Neural crest cell (in vitro differentiated cells): ENCODE data around the gene SMIM26. TPM values are rescaled to one million over a fixed set of nuclear protein-coding genes. Genes with fewer than 3 reads are reported as not detected.
A peak's percentile ranks its signal among the peaks of the same experiment; 100 is the strongest.

Experiments used
- DNase-seq: peaks from one replicate; pipeline ENCODE4 v3.0.0; 2021; ENCODE audit warnings: low read depth, mixed read lengths, low spot score
- H3K27ac Mint-ChIP-seq: one replicate; pipeline ENCODE4 v1.8.0; 2021; ENCODE audit warnings: mild to moderate bottlenecking, mixed read lengths; ENCODE audit not compliant: unreplicated experiment
- H3K27me3 Mint-ChIP-seq: 2 replicates; pipeline ENCODE4 v1.8.0; 2021; ENCODE audit warnings: low read depth, mild to moderate bottlenecking, mixed read lengths
- H3K36me3 Mint-ChIP-seq: 2 replicates; pipeline ENCODE4 v1.8.0; 2021; ENCODE audit warnings: low read depth, mild to moderate bottlenecking, mixed read lengths
- H3K4me1 Mint-ChIP-seq: 2 replicates; pipeline ENCODE4 v1.8.0; 2021; ENCODE audit warnings: mixed read lengths
- H3K4me3 Mint-ChIP-seq: one replicate; pipeline ENCODE4 v1.8.0; 2021; ENCODE audit warnings: mild to moderate bottlenecking, mixed read lengths
- H3K9me3 Mint-ChIP-seq: 2 replicates; pipeline ENCODE4 v1.8.0; 2021; ENCODE audit warnings: mixed read lengths
- CTCF ChIP-seq: fragments of 200-600 bp; sonication (generic); conservative IDR thresholded peaks from 2 replicates; pipeline ENCODE4 v1.5.0; 2021; ENCODE audit warnings: antibody characterized with exemption, mild to moderate bottlenecking
- total RNA-seq: library from RNA; stranded (reverse); gene quantifications from 2 replicates; pipeline ENCODE4 v1.2.1, GENCODE V29; 2021

Gene SMIM26
- total RNA-seq, 1 donor from 2014 or later = 65.4 TPM

DNA sequence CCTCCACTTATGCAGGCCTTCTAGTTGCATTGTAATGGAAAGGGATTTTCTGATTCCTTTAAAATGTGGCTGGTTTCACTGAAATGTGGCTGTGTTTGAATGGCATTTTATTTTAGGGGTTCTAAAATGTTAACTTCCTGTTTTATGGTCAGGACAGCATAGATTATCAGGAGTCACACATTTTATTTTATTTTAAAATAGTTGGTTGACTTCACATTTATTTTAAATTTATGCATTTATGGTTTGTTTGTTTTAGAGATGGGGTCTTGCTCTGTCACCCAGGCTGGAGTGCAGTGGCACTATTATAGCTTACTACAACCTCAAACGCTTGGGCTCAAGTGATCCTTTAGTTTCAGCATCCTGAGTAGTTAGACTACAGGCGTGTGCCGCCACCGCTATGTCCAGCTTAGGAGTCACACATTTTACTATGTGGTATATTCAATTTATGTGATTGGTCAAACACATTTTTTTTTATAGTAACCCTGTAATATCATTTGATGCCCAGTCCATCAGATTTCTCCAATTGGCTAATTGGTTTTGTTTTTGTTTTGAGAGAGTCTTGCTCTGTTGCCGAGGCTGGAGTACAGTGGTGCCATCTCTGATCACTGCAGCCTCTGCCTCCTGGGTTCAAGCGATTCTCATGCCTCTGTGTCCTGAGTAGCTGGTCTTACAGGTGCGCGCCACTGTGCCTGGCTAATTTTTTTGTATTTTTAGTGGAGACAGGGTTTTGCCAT is 22.9 kb downstream of the SMIM26 start:
- Mint-ChIP-seq H3K4me1 (peaks cover 27% of the 10 kb centered on the region), H3K36me3 (peaks cover 2% of the 10 kb centered on the region), H3K27me3 (no peaks in the 10 kb centered on the region), H3K9me3 (peaks cover 2% of the 10 kb centered on the region), H3K27ac (no peak overlapping the region), H3K4me3 (peak overlapping the region; percentile 86)
- no peak for TF ChIP-seq CTCF
- no peak for DNase-seq

DNA sequence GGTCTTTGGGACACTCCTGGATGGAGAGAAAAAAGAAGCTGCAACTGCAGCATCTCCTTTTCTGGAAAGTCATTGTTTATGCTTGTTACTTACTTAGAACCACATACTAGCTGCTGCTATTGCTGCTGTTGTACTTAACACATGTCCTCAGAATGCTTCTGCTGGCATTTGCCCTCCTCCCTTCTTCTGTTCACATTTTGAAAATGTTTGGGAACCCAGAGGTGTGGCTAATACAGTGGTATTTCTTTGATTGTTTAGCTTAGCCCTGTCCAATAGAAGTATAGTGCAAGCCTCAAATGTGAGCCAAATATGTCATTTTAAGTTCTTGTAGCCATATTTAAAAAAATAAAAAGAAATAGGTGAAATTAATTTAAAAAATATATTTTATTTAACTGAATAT is 29.0 kb downstream of the SMIM26 start:
- peaks cover 6% of the 10 kb centered on the region for H3K9me3 Mint-ChIP-seq

DNA sequence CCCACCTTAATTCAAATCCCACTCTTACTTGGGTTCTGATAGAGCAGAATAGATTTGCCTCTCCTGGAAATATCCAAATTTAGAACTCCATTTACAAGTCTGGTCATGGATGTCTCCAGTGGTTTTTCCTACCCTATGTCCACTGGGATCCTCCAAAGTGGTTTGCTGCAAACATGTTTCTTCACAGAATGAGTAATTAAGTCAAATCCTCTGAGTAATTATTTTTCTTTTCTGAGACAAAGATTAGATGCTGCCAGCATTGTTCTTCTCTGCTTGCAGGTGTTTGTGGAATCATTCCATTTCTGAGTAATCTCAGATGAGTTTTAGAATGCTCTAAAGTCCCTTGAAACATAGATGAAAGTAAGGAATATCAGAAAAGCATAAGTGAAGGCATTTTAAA is 42.5 kb downstream of the SMIM26 start:
- DNase-seq = no peak
- H3K36me3 Mint-ChIP-seq = no peaks in the 10 kb centered on the region
- no peaks in the 10 kb centered on the region for H3K27me3 Mint-ChIP-seq
- H3K9me3 Mint-ChIP-seq = no peaks in the 10 kb centered on the region
- no peak for TF ChIP-seq CTCF
- no peak overlapping the region for H3K27ac Mint-ChIP-seq
- no peak overlapping the region for H3K4me3 Mint-ChIP-seq
- H3K4me1 Mint-ChIP-seq = no peaks in the 10 kb centered on the region

More for the DNA sequence above, 29.0 kb downstream of the SMIM26 start:
- no peak for DNase-seq
- Mint-ChIP-seq H3K4me1 (no peaks in the 10 kb centered on the region), H3K27ac (no peak overlapping the region), H3K27me3 (no peaks in the 10 kb centered on the region), H3K4me3 (no peak overlapping the region), H3K36me3 (peaks cover 15% of the 10 kb centered on the region)
- TF ChIP-seq CTCF = no peak

- no peak for TF ChIP-seq CTCF
- Mint-ChIP-seq H3K4me3 (no peak overlapping the region), H3K9me3 (no peaks in the 10 kb centered on the region), H3K36me3 (peaks cover 4% of the 10 kb centered on the region), H3K27ac (no peak overlapping the region), H3K27me3 (no peaks in the 10 kb centered on the region), H3K4me1 (no peaks in the 10 kb centered on the region)
- no peak for DNase-seq
Observed at GRCh38 chr20:18611492-18611891, 44.3 kb downstream of the SMIM26 start.

DNA sequence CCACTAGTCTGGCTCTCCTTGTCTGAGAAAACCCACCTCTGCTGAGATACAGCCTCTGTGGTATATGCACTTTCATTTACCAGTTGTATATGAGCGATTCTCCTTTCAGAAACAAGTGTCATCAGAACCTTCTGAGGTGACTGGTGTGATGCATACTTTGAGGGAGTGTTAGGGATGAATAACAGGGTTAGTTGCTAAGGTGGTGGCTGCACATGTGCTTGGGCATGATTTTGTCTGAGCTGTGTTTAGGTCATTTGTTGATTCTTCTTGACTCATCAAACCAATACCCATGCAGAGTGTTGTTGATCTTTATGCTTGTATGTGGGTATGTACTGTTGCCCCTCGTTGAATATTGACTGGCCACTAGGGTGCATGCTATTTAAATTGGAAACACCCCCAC is 46.3 kb downstream of the SMIM26 start:
- TF ChIP-seq CTCF = no peak
- H3K36me3 Mint-ChIP-seq = peaks cover 13% of the 10 kb centered on the region
- no peaks in the 10 kb centered on the region for H3K4me1 Mint-ChIP-seq
- H3K27ac Mint-ChIP-seq = no peak overlapping the region
- no peaks in the 10 kb centered on the region for H3K27me3 Mint-ChIP-seq
- DNase-seq = no peak
- H3K9me3 Mint-ChIP-seq = peaks cover 3% of the 10 kb centered on the region
- H3K4me3 Mint-ChIP-seq = no peak overlapping the region
